ENCODE results near the gene LAMC2.

Gene LAMC2

GRCh38 chr1:183291216-183291762 lies 105.2 kb downstream of the LAMC2 start:
- DNase-seq, result no peak

- no peak for DNase-seq
These were observed 105.9 kb downstream of the LAMC2 start for GRCh38 chr1:183291802-183292514.

DNA sequence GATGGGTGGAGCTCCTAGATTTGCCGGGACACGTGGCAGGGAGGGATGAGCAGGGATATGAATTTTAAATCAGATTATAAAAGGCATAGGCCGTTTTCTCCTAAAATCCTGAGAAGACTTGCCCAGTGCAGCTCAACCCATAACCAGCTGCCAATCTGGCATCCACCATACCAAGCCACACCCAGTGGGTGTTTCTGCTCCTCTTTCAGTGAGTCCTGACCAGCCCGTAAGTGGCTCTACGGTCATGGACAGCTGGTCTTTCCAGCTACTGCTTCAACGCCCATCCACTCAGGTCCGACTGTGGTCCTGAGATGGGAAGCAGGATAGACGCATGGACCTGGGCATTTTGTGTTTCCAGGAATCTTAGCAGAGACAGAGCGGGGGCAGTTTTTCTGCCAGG lies 107.2 kb downstream of the LAMC2 start:
- no peak for DNase-seq

DNA sequence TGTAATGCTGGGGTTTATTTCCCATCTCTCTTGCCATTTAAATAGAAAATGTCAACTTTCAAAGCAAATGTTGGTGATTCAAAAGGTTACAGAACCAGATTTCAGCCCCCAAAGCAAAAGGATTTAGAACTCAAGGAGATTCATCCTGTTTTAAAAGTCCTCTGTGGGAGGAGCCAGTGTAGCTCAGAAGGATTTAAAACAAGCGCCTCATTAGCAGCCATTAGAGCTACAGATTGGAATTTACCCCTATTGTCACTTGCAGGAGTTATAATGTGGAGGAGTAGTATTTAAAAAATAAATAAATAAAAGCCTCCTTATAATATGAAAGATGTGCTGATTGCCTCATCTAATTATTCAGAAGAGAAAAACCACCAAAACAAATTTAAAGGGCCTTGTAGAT lies 107.8 kb downstream of the LAMC2 start:
- no peak for DNase-seq

Measured in activated T-cell treated with anti-CD3 and anti-CD28 coated beads, Interleukin-2, amount 50 U/mL, for 48 hours (primary cell).